Measurements from ENCODE around the gene TXNDC11.
A peak's percentile ranks its signal among the peaks of the same experiment; 100 is the strongest.

TXNDC11 gene

DNA sequence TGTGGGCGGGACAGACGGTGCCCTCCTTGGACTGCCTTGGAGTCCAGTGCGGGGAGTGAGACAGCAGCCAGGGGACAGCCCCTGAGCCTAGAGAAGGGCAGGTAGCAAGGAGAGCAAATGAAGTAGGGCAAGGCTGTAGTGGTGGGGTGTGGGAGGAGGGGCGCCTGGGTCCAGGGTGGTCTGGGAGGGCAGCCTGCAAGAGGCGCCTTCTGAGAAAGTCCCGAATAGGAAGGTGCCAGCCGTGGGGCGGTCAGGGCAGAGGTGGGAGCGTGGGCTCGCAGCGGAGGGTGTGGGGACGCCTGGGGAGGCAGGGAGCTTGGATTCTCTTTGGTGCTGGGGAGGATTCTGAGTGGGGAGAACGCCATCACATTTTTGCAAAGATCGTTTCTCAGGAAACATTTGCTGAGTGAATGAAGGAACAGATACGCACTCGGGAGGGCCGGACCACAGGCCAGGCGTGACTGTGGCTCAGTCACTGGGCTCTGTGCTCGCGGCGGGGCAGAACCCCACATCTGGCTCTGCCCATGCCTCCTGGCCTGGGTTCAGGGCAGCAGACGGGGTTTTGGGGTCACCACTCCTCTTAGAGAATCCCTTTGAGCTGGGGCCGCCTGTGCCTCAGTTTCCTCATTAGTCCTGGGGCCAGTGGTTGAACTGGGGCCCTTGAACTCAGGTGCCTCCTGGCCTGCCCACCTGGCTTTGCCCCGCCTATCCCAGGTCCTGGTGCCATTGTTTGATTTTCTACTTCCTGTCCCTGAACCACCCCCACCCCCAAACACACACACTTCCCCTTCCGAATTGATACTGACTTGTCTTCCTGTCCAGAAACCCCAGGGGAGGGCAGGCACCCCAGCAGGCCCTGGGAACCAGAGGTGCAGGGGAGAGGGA lies 70.2 kb downstream of the TXNDC11 start:
- no peak for DNase-seq

- no peak for DNase-seq
These were observed 71.0 kb downstream of the TXNDC11 start for GRCh38 chr16:11671676-11672075.

DNA sequence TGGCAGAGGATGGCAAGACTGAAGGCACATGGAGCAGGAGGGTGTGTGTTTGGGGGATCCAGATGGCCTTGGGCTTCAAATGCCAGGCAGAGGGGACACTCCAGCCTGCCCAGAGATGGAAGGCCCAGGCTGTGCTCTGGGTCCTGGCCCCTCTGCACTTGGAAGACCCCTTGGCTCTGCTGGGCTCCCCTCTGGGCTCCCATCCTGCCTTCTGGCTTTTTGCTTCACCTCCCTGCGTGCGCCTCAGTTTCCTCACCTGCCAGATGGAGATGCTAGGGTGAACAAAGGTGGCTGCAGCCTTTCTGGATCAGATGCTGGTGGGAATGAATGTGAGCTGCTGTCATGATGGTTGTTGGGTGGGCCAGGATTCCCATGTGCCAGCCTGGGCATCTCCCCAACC lies 71.4 kb downstream of the TXNDC11 start:
- DNase-seq: no peak

DNA sequence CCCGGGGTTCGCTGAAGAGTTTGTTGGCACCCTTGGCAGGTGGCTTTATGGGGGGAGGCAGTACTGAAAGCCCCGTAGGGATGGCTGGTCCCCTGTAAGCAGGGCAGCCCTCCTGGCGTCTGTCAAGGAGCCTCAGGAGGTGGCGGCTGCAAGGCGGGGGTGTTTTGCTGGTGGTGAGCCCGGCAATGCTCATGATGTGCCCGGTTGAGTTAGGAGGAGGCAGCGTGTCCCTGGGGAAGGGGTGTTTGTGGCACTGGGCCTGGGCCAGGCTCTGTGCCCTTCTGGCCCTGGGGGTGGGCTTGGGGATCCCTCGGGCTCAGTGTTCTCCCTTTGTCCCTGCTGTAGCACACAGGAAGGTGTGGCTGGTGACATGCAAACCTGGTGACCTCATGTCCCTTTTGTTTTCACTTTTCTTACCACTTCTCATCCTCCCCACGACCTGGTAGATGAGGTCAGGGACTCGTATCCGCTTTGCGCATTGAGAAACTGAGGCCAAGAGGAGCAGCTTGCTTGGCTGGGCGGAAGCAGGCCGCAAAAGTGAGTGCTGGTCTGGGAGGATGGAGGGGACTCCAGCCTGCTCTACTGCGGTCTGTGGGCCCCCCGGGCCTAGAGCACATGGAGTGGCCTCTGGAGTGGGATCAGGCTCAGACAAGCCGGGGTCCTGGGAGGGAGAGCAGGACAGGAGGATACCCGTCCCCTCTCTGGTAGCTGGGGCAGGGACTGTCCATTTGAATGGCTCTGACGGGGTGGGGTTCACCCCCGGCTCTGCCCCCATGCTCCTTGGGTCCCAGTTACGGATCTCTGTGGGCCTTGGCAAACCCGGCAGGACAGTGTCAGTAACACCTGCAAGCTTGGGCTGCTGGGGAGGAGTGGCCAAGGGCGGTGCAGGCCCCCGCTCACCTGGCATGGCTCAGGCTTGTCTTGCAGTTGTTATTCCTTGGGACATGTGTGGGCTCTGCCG lies 72.2 kb downstream of the TXNDC11 start:
- DNase-seq: no peak

DNA sequence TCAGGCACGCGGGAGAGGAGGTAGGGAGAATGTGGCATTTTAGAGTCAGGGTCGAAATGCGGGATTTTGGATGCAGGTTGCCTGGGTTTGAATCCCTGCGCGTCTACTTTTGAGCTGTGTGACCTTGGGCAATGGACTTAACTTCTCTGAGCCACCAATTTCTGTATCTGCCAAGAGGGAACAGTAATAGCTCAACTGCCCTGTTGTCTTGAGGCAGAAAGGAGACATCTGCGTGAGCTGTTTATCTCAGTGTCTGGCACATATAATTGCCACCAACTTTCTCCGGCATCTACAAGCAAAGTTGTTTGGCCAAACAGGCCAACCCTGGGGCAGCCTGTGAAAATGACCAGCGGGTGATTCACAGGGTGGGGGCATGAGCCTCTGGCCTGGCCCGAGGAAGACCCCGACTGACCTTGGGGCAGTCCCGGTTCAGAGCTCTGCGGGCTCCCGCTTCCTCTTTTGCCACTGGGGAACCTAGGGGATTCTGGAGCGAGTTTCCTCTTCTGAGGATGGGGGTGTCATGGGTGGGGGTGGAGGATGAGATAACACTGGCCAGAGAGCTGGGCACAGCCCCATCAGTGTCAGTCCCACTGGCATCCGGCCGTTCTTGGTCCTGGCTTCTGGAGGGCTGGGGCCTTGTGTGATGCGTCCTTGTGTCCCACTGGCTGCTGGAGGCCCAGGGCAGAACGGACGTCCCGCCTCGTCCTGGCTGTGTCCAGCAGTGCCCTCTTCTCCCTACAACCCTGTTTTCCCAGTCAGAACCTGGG lies 73.1 kb downstream of the TXNDC11 start:
- no peak for DNase-seq

GRCh38 chr16:11668623-11669379 lies 73.9 kb downstream of the TXNDC11 start:
- no peak for DNase-seq

DNA sequence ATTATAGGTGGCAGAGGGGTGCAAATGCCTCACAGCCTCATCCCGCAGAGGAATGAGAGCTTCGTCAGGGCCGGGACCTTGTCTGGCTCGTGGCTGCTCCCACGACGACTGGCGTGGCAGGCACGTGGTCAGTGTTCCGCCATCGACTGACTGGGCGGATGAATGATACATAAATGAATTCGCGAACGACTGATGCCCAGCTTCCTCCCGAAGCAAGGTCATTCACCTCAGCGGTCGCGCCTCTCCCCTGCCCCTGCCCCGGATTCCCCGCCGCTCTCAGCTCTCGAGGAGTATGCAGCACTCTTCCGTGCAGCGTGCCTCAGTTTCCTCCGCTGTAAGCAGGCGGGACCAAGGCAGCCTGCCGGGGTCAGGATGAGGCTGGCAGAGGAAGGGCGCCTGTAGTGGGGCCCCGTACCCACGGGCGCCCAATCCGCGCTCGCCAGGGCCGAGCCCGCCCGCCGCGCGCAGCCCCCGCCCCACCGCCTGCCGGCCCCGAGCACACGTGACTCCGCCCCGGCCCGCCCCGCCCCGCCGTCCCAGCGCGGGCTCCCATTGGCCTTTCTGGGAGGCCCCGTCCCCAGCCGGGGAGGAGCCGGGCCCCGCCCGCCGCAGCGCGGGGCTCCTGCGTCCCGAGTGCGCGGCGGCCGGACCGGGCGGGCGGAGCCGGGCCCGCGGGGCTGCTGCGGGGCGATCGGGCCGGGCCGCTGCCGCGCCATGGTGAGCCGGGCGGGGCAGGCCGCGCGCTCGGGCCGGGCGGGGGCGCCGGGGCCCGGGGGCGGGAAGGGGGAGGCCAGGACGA lies 74.6 kb downstream of the TXNDC11 start, which contains the start of gene SNN:
SNN (plus strand) TSS at position 632 of the 799 bp plus-strand sequence. CDS start 7,605 bp downstream, outside the sequence.
- peak; percentile 90 for DNase-seq

- no peak for DNase-seq
These were observed 75.3 kb downstream of the TXNDC11 start for GRCh38 chr16:11667221-11667823.

DNA sequence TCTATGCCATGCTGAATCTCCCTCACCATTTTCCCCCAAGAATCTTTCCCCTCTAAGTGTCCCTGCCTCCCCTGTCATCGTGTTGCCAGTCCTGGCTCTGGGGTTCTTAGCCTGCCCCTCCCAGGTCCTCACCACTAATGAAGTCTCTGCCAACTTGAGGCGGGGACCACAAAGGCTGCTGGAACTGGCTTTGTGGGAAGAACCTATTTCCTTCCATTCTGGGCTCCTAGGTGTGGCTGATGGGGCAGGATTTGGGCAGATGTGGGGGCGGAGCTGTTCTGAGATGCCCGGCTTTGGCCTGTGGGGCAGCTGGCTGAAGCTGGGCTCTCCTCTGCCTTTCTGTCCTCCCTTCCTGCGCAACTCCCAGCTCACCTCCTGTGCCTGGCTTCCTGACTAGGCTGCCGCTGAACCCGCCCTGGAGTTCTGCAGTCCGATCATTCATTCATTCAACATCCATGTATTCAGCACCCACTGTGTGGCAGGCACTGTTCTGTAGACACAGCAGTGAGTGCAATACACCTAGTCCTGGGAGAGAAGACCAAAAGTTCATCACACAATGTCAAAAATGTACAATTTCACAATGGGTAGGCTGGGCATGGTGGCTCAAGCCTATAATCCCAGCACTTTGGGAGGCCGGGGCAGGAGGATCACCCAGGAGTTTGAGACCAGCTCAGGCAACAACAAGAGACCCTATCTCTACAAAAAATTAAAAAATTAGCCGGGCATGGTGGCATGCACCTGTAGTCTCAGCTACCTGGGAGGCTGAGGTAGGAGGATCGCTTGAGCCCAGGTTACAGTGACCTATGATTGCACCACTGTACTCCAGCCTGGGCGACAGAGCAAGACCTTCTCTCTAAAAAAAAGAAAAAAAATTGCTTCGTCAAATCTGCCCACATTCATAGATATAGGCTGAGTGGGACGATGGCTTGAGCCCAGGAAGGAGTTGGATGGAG lies 76.3 kb downstream of the TXNDC11 start:
- DNase-seq: no peak

- peak; percentile 27 for DNase-seq
These were observed 77.6 kb downstream of the TXNDC11 start for GRCh38 chr16:11665071-11665491.

DNA sequence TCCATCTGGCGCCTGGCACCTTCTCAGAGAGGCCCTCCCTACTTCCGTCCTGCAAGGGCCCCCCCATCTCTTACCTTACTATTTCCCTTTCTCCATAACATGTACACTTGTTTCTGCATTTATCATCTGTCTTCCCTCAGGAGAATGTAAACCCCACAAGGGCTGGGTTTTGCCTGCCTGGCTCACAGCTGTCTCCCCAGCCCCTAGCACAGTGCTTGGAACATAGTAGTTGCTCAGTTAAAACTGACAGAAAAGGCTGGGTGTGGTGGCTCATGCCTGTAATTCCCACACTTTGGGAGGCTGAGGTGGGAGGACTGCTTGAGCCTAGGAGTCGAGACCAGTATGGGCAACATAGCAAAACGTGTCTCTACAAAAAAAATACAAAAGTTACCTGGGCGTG lies 80.1 kb downstream of the TXNDC11 start:
- DNase-seq: no peak

GRCh38 chr16:11660565-11660964 lies 82.1 kb downstream of the TXNDC11 start:
- no peak for DNase-seq

GRCh38 chr16:11658896-11659708 lies 83.6 kb downstream of the TXNDC11 start:
- DNase-seq: no peak

GRCh38 chr16:11657556-11657955 lies 85.1 kb downstream of the TXNDC11 start:
- no peak for DNase-seq

- no peak for DNase-seq
These were observed 87.0 kb downstream of the TXNDC11 start for GRCh38 chr16:11655655-11656054.

- no peak for DNase-seq
These were observed 90.9 kb downstream of the TXNDC11 start for GRCh38 chr16:11651796-11652195.

DNA sequence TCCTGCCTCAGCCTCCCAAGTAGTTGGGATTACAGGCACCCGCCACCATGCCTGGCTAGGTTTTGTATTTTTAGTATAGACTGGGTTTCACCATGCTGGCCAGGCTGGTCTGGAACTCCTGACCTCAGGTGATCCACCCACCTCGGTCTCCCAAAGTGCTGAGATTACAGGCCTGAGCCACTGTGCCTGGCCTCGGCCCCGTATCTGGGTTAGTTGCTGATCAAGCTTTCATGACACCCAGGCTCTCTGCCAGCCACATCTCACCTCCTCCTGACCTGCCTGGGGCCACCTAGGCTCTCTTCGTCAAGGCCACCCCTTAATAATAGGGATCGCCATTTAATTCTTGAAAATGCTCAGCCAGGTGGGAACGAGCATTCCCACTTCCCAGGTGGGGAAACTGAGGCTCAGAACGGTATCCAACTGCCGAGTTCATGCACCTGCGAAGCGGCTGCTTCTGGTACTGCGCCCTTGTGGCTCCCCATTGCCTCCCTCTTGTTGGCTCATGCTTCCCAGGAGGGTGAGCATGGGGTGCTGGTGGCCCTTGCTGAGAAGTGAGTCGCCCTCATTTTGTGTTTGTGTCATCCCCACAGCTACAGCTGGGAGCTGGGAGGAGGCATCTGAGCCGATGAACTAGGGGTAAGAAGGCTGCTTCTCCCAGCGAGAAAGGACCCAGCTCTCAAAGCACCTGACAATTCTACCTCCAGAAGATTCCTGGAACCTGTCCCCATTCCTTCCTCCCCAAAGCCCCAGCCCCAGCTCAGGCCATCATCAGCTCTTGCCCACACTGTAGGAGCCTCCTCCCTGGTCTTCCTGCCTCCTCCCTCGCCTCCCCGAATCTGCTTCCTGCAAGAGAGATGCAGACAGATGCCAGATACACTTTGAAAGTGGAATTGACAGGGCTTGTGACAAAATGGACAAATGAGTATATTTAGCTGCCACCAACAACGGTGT lies 91.7 kb downstream of the TXNDC11 start:
- DNase-seq: no peak

Measured in NCI-H345 (cell line).